Measurements from ENCODE around the gene VPS35. TPM values are rescaled to one million over a fixed set of nuclear protein-coding genes. Genes with fewer than 3 reads are reported as not detected.
A peak's percentile ranks its signal among the peaks of the same experiment; 100 is the strongest.
"Not testable (repeated sequence)": the region's sequence is repeated elsewhere in the genome, so short reads cannot be mapped to it uniquely, and the experiment has no call there.

Gene VPS35
- polyA plus RNA-seq, 12 donors: 66.1 to 210 (median 88.5) TPM

GRCh38 chr16:46681867-46682266 is 7.1 kb downstream of the VPS35 start:
- not testable (repeated sequence) for DNase-seq

GRCh38 chr16:46677943-46678342 is 11.0 kb downstream of the VPS35 start:
- not testable (repeated sequence) for DNase-seq

GRCh38 chr16:46673320-46674013 is 15.5 kb downstream of the VPS35 start:
- peak; percentile 16 for DNase-seq

GRCh38 chr16:46662123-46662522 is 26.9 kb downstream of the VPS35 start:
- no peak for DNase-seq

- no peak for DNase-seq
These were observed 30.1 kb downstream of the VPS35 start for GRCh38 chr16:46658925-46659324.

GRCh38 chr16:46651305-46651704 is 37.7 kb downstream of the VPS35 start:
- DNase-seq: no peak

GRCh38 chr16:46650254-46650623 is 38.7 kb downstream of the VPS35 start:
- peak; percentile 57 for DNase-seq

GRCh38 chr16:46649588-46650253 is 39.3 kb downstream of the VPS35 start:
- DNase-seq: peak; percentile 77

- DNase-seq: no peak
These were observed 40.3 kb downstream of the VPS35 start for GRCh38 chr16:46648656-46649055.

GRCh38 chr16:46638947-46639925 is 49.7 kb downstream of the VPS35 start:
- DNase-seq: no peak

GRCh38 chr16:46632778-46633733 is 55.9 kb downstream of the VPS35 start:
- DNase-seq: no peak

- no peak for DNase-seq
These were observed 59.4 kb downstream of the VPS35 start for GRCh38 chr16:46629331-46630219.

- DNase-seq: no peak
These were observed 61.2 kb downstream of the VPS35 start for GRCh38 chr16:46627746-46628145.

GRCh38 chr16:46626681-46627080 is 62.3 kb downstream of the VPS35 start:
- not testable (repeated sequence) for DNase-seq

- DNase-seq: not testable (repeated sequence)
These were observed 64.1 kb downstream of the VPS35 start for GRCh38 chr16:46624862-46625261.

GRCh38 chr16:46623707-46624106 is 65.3 kb downstream of the VPS35 start:
- not testable (repeated sequence) for DNase-seq

- not testable (repeated sequence) for DNase-seq
These were observed 65.7 kb downstream of the VPS35 start for GRCh38 chr16:46623246-46623645.

- no peak for DNase-seq
These were observed 66.9 kb downstream of the VPS35 start for GRCh38 chr16:46621934-46622676.
